Bladder microvascular endothelial cell (primary cell): Measurements from ENCODE around the gene DENND2A. TPM values are rescaled to one million over a fixed set of nuclear protein-coding genes. Genes with fewer than 3 reads are reported as not detected.

Source experiments
- total RNA-seq: library from RNA; depleted of rRNA; stranded (reverse); fragments of >200 nt; gene quantifications from 2 replicates; pipeline ENCODE4 v1.2.3, GENCODE V29; 2014

The DENND2A gene, protein sequence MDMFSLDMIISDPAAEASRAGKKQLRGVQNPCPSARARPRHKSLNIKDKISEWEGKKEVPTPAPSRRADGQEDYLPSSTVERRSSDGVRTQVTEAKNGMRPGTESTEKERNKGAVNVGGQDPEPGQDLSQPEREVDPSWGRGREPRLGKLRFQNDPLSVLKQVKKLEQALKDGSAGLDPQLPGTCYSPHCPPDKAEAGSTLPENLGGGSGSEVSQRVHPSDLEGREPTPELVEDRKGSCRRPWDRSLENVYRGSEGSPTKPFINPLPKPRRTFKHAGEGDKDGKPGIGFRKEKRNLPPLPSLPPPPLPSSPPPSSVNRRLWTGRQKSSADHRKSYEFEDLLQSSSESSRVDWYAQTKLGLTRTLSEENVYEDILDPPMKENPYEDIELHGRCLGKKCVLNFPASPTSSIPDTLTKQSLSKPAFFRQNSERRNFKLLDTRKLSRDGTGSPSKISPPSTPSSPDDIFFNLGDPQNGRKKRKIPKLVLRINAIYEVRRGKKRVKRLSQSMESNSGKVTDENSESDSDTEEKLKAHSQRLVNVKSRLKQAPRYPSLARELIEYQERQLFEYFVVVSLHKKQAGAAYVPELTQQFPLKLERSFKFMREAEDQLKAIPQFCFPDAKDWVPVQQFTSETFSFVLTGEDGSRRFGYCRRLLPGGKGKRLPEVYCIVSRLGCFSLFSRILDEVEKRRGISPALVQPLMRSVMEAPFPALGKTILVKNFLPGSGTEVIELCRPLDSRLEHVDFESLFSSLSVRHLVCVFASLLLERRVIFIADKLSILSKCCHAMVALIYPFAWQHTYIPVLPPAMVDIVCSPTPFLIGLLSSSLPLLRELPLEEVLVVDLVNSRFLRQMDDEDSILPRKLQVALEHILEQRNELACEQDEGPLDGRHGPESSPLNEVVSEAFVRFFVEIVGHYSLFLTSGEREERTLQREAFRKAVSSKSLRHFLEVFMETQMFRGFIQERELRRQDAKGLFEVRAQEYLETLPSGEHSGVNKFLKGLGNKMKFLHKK
- under 0.01 and 1.0 TPM in 2 replicates for total RNA-seq

GRCh38 chr7:140640727-140641523 is at the start of gene DENND2A:
Gene DENND2A, minus strand, starts transcription at chr7:140640813. Its CDS starts 38,416 bp downstream, at chr7:140602397.

DNA sequence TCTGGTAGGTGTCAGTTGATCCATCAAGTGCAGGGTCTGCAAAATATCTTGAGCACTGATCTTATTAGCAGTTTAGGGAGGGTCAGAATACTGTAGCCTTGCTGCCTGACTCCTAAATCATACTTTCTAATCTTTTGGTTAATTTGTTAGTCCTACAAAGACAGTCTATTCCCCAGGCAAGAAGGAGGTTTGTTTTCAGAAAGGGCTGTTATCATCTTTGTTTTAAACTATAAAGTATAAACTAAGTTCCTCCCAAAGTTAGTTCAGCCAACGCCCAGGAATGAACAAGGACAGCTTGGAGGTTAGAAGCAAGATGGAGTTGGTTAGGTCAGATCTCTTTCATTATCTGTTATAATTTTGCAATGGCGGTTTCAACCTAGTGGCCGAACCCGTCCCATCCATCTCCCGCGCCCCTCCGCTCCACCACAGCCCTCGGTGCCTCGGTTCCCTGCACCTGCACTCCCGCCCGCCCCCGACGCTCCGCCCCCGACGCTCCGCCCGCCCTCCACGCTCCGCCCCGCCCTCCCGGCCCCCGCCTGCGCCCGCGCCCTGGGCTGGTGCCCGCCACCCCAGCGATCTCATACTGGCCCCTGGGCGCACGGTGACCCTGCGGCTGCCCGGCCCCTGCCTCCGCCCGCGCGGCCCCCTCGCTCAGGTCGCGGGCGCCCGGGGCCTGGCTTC is 31.9 kb upstream of the DENND2A start, which contains the start of gene ADCK2:
Gene ADCK2, plus strand, starts transcription at position 564 of the 681 bp plus-strand sequence. CDS start 386 bp downstream, outside the sequence.

GRCh38 chr7:140479062-140479738 is 161.4 kb downstream of the DENND2A start, which contains the start of gene MKRN1:
Gene MKRN1, minus strand, starts transcription at chr7:140479505. Its CDS starts 161 bp downstream, at chr7:140479344.

Other genes starting within 250 kb of the DENND2A start
- 29.8 and 101 TPM in 2 replicates for gene SLC37A3, start 242.3 kb downstream of the DENND2A start, total RNA-seq
- 1.1 TPM in 1 of 2 replicates, not detected in the other for gene RAB19, start 236.8 kb downstream of the DENND2A start, total RNA-seq
- 38.4 and 64.2 TPM in 2 replicates for gene MKRN1, start 161.3 kb downstream of the DENND2A start, total RNA-seq
- 31.7 and 43.2 TPM in 2 replicates for gene ADCK2, start 32.1 kb upstream of the DENND2A start, total RNA-seq
- gene NDUFB2, start 55.9 kb upstream of the DENND2A start, total RNA-seq: 96.5 and 125 TPM in 2 replicates